HUES64 (cell line): ENCODE data around the gene EHD4.

Source experiments
- H3K27ac ChIP-seq: 2 replicates; pipeline ENCODE4 v1.7.0; 2013; ENCODE audit warnings: low read depth, low read length, inconsistent platforms
- H3K27me3 ChIP-seq: 2 replicates; pipeline ENCODE4 v1.6.1; 2013; ENCODE audit warnings: mild to moderate bottlenecking, low read length; ENCODE audit not compliant: insufficient read depth
- H3K36me3 ChIP-seq: 2 replicates; pipeline ENCODE4 v1.6.1; 2013; ENCODE audit warnings: mild to moderate bottlenecking, low read length; ENCODE audit not compliant: insufficient read depth
- H3K4me1 ChIP-seq: 2 replicates; pipeline ENCODE4 v1.6.1; 2013; ENCODE audit warnings: mild to moderate bottlenecking, low read length, moderate library complexity; ENCODE audit not compliant: insufficient read depth
- H3K4me3 ChIP-seq: 2 replicates; pipeline ENCODE4 v1.5.1; 2013; ENCODE audit warnings: mild to moderate bottlenecking, low read length, moderate library complexity
- H3K9ac ChIP-seq: 2 replicates; pipeline ENCODE4 v1.6.1; 2013; ENCODE audit warnings: mild to moderate bottlenecking, low read depth, low read length
- H3K9me3 ChIP-seq: 2 replicates; pipeline ENCODE4 v1.6.1; 2013; ENCODE audit warnings: low read depth, low read length; ENCODE audit not compliant: insufficient read depth
- WGBS: fragments of 150-250, 120-280 bp; methylation state at CpG from one replicate; pipeline ENCODE4 v1.1.7; 2013; ENCODE audit warnings: missing lambda C conversion rate; 5-methylcytosine and 5-hydroxymethylcytosine counted together

The EHD4 gene

DNA sequence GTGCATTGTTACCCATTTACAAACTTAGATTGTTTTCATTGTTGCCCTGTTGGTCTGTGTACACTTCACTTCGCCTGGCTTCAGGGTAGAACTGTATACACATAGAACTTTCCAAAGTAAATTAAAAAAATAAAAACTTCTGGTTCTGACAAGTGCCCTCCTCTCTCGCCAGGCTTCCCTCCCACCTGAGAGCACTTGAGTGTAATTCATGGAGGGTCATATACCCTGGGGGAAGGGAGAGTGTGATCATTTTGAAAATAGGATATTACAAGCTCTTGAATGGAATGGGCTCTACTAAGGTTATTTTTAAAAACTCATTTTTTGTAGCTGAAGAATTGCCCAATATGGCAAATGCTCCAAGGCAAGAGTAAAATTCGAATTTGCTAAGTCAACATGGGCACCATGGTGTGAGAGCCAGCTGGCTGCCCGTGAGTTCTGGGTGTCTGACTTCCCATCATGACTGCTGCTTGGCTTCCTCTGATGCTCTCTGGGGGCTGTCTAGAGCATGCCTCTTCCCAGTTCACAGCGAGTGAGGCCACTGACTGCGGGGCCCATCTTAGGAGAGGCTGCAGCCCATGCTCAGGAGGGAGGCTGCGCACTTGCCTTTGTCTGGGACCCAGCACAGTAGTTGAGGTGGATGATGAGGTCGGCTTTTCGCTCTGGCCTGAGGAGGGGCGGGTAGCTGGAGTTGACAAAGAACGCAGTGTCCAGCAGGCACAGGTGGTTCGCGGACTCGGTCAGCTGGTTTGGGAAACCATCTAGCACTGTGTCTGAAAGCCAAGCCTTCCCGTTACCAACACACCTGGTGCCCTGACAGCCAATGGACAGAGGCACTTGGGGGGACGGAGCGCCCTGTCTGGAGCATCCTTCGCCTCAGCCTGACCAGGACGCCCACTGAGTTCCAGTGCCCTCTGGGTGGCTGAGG, 13.1 kb upstream of the EHD4 start:
- H3K9ac ChIP-seq, result no peak overlapping the region
- 92% methylated on average over 19 of the region's 19 CpGs for WGBS

DNA sequence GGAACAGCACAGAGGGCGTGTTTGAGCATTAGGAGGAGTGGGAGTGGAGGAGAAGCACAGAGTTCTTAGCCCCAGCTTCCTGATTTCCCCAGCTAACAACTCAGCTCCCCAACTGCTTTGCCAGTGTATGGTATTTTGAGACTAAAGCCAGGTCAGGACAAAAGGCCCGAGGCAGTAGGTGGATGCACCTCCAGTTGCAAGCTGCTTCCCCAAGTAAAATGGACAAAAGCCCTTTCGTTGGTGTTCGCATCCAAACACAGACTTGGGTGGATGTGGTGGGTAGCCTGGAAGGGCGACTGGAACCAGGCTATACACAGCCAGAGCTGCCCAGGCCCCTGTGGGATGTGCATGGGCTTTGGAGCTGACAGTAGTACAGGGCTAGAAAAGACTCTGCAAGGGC, 12.3 kb upstream of the EHD4 start:
- Histone ChIP-seq H3K36me3 (no peaks in the 10 kb centered on the region), H3K4me3 (no peak overlapping the region), H3K4me1 (no peaks in the 10 kb centered on the region), H3K9me3 (no peaks in the 10 kb centered on the region), H3K27ac (no peak overlapping the region), H3K9ac (no peak overlapping the region), H3K27me3 (no peaks in the 10 kb centered on the region)
- WGBS, result 85% methylated on average over 5 of the region's 5 CpGs

More for the DNA sequence above, 13.1 kb upstream of the EHD4 start:
- Histone ChIP-seq H3K36me3 (no peaks in the 10 kb centered on the region), H3K27me3 (no peaks in the 10 kb centered on the region), H3K4me3 (no peak overlapping the region), H3K4me1 (peaks cover 6% of the 10 kb centered on the region; the same call in 1 of the 2 replicates), H3K27ac (no peak overlapping the region), H3K9me3 (no peaks in the 10 kb centered on the region)

DNA sequence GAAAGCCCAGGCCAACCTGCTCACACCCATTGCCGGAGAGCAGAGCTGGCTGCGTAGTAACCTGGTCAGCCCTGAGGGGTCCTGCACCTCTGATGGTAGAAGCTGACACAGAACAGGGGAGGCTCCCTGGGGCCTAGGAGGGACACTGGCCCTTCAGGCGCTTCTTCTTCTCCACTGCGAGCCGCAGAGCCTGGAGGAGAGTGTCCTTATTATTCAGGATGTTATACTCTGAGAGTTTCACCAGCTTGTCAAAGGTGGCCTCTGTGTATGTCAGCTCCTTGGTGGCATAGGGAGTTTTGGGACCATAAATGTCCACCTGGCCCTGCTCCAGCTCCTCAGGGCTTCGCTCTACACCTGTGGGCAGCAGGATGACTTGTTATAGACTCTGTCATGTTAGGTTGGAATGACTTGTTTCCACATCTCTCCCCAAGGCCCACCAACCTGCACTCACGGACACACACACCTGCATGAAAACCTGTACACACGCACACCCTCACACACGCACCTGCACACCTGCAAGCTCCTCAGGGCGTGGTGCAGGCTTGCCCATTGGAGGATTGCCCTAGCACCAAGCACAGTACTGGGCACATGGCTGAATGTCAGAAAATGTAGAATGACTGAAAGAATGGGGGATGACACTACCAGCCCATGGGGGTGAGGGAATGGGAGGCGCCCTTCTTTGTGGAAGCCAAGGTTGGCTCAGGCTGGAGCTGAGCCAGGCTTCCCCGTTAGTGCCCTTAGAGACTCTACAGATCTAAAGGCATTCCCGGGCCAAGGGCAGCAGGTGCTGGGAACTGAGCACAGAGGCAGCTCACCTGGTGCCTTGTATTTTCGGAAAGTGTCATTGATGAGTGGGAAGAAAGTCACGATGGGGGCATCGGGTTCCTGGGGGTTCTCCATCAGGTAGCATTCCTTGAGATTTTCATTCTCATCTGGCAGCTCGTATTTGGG, 11.5 kb upstream of the EHD4 start:
- H3K9ac ChIP-seq, result no peak overlapping the region; the same call in 1 of the 2 replicates
- H3K4me3 ChIP-seq, result no peak overlapping the region
- H3K36me3 ChIP-seq, result no peaks in the 10 kb centered on the region
- no peaks in the 10 kb centered on the region for H3K9me3 ChIP-seq
- no peaks in the 10 kb centered on the region for H3K4me1 ChIP-seq
- H3K27ac ChIP-seq, result no peak overlapping the region
- 94% methylated on average over 17 of the region's 17 CpGs for WGBS
- no peaks in the 10 kb centered on the region for H3K27me3 ChIP-seq

DNA sequence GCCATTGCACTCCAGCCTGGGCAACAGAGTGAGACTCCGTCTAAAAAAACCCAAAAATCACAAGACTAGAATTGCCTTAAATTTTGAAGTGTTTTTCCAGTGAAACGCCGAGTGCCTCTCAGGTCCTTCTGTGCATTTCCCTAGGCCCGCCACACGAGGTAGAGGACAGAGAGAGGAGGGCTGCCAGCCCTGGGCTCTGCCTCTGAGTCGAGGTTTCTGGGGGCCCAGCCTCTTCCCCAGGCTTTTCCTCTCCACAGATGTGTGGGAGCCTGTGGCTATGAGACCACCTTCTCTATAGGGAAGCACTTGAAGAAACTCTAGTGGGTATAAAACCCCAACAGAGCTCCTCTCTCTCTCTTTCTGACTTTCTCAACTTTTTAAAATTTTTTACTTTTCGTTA, 10.9 kb upstream of the EHD4 start:
- 74% methylated on average over 7 of the region's 7 CpGs for WGBS
- Histone ChIP-seq H3K27ac (no peak overlapping the region), H3K4me3 (no peak overlapping the region), H3K4me1 (no peaks in the 10 kb centered on the region), H3K9me3 (no peaks in the 10 kb centered on the region), H3K36me3 (no peaks in the 10 kb centered on the region), H3K9ac (no peak overlapping the region; the same call in 1 of the 2 replicates), H3K27me3 (no peaks in the 10 kb centered on the region)

DNA sequence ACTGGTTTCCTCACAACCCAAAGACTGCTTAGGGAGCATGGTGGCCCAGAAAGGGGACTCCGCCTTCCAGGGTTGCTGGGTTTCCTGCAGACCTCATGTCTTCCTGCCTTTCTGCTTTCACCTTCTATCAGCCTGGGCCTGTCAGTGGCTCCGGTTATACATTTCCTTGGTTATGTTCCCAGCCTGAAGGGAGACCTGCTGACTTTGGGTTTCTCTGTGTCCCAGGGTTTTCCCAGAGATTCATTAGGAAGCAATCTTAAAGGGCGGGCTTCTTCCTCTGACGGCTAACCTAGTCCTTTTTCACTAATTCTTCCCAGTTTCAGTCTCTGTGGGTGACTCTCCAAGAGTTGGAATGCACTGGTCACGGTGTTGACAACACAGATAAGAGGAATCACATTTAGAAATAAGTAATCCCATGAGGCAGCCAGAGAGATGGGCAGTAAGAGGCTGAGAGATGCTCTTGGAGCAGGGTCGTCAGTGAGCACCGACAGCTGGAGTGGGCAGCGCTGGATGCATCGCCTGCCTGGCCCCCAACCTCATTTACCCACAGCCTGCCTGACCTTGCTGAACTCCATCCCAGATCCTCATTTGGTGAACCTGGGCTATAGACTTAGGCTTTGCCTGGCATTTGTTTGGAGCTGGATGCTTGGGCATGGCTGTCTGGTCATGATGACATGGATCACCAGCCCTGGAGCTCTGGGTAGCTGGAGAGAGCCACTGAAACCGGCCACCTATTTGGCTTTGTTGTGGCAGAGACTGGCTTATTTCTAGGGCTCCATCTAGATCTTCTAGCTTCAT, 10.0 kb upstream of the EHD4 start:
- WGBS, result 93% methylated on average over 10 of the region's 10 CpGs
- no peak overlapping the region for H3K9ac ChIP-seq
- H3K27me3 ChIP-seq, result no peaks in the 10 kb centered on the region
- no peaks in the 10 kb centered on the region for H3K4me1 ChIP-seq
- no peak overlapping the region for H3K27ac ChIP-seq
- H3K9me3 ChIP-seq, result no peaks in the 10 kb centered on the region
- H3K4me3 ChIP-seq, result no peak overlapping the region
- no peaks in the 10 kb centered on the region for H3K36me3 ChIP-seq

DNA sequence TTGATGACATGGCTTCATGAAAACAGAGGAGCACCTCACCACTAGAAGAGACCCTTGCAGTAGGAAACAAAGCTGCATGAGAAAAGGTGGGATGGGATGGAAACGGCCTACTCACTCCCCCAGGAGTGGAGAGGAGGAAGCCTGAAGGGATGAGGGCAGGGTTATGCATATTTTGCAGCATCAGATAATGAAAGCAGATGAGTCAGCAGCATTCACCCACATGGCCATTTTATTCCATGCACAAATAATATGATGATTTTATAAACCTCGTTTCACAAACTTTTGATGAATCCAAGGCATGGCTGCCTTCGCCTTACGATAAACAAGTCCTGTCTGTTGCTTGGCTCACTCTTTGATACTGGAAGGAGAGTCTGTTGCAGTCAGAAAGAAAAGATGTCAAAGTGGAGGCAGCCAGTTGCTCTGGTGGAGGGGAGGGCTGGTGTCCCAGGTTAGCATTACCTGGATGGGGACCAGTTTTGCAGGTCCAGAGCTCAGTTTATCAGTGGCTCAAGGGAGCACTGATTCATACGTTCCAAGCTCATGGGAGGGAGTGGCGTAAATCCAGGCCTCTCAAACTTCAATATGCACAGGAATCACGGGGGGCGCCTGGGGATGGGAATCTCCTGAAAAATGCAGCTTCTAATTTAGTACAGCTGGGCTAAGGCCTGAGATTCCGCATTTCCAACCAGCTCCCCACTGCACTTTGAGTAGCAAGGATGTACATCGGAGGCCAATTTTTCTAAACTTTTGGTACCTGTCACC, 9.2 kb upstream of the EHD4 start:
- no peak overlapping the region for H3K27ac ChIP-seq
- H3K9me3 ChIP-seq, result no peaks in the 10 kb centered on the region
- no peaks in the 10 kb centered on the region for H3K27me3 ChIP-seq
- H3K9ac ChIP-seq, result no peak overlapping the region
- no peaks in the 10 kb centered on the region for H3K36me3 ChIP-seq
- H3K4me1 ChIP-seq, result no peaks in the 10 kb centered on the region
- WGBS, result 91% methylated on average over 10 of the region's 10 CpGs
- no peak overlapping the region for H3K4me3 ChIP-seq

DNA sequence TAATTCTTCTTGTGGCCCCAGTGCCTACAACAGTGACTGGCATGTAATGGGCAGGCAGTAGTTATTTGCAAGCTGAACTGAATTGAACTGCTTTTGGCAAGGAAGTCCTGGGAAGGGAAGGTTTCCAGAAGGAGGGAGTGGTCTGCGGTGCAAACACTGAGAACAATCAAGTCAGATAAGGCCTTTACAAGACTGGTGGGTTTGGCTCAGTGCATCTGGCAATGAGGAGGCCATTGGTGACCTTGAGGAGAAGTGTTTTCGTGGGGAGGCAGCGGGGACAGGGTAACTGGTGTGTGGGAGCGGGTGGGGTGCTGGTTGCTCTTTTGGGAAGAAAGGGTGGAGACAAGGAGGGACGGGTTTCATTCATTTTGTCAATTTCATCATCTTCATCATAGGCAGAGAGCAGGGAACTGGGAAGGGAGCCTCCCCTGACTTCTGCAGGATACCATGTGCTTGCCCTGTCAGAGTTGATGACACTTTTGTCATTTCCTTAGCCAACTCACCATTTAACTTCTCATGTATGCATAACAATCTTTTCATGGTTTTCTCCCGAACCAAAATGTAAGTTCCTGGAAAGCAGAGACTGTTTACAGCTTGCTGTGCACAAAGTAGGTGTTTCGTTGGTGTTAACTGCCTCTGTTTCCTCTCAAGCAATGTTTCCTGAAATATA, 8.4 kb upstream of the EHD4 start:
- H3K27ac ChIP-seq, result no peak overlapping the region
- H3K9me3 ChIP-seq, result no peaks in the 10 kb centered on the region
- H3K27me3 ChIP-seq, result no peaks in the 10 kb centered on the region
- no peaks in the 10 kb centered on the region for H3K36me3 ChIP-seq
- WGBS, result 94% methylated on average over 7 of the region's 7 CpGs
- H3K4me1 ChIP-seq, result no peaks in the 10 kb centered on the region
- H3K9ac ChIP-seq, result no peak overlapping the region
- no peak overlapping the region for H3K4me3 ChIP-seq

DNA sequence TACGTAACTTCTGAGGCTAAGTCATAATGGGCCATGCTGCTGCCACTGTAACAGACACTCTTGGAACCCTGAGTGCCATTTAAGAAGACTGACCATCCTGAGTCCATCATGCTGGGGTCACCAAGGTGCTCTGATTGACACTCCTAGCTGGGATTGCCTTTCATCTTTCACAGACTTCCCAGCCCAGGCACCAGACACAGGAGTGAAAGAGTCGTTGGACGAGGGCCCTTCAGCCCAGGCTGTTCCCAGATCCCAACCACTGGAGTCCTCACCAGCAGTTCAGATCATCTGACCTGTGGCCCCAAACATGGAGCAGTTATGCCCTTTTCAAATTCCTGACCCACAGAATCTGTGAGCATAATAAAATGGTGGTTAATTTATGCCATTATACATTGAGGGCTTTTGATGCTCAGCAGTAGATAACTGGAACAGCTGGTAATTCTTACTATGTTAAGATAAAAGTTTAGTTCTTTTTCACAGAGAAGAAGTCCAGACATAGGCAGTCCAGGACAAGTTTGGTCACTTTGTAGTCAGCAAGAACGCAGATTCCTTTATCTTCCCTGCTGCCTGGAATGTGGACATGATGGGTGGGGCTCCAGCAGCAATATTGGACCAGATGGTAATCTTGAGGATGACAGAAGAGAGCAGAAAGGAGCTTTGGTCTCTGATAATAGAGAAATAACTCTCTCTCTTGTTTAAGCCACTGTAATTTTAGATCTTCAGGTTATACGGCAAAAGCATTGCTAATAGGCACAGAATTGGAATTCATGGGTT, 7.3 kb upstream of the EHD4 start:
- no peak overlapping the region for H3K4me3 ChIP-seq
- H3K9ac ChIP-seq, result no peak overlapping the region
- H3K4me1 ChIP-seq, result no peaks in the 10 kb centered on the region
- no peak overlapping the region for H3K27ac ChIP-seq
- no peaks in the 10 kb centered on the region for H3K9me3 ChIP-seq
- 93% methylated on average over 5 of the region's 5 CpGs for WGBS
- no peaks in the 10 kb centered on the region for H3K36me3 ChIP-seq
- H3K27me3 ChIP-seq, result no peaks in the 10 kb centered on the region

DNA sequence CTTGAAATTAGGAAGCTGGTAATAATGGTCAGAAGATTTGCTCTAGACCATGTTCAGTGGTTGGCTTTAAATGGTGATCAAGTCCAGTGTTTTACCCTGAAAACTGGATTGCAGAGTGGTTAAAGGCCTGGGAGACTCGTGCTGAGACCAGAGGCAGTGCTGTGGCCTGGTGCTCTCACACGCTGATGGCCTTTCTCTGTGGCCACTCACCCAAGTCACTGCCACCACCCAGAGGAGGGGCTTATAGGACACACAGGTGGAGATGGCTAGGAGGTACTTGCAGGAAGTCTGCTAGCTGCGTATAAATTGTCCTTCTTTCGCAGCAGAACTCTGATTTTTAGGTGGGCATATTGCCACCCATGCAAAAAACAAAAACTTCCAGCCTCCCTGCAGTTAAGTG, 6.2 kb upstream of the EHD4 start:
- Histone ChIP-seq H3K9me3 (no peaks in the 10 kb centered on the region), H3K36me3 (no peaks in the 10 kb centered on the region), H3K4me3 (no peak overlapping the region), H3K27me3 (no peaks in the 10 kb centered on the region), H3K9ac (no peak overlapping the region), H3K27ac (no peak overlapping the region), H3K4me1 (no peaks in the 10 kb centered on the region)
- WGBS, result 96% methylated on average over 4 of the region's 4 CpGs
